ENCODE results near the gene PRKG1.

DNA sequence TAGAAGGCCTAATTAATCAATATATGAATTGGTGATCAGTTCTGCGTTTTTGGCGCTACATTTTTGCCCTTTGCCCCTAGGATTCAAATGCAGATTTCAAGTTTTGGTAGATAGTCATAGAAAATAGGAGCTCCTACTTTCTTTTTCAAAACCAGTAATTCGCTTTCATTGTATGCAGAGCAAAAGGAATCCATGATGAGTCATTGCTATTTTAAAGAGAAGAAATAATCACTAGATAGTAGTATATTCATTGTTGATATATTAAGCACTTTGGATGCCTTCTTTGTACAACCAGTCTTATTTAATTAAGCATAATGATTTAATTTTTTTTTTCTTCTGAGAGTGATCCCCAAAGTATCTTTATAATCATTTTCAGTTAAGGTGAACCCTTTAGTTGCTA lies 574.8 kb downstream of the PRKG1 start:
- TF ChIP-seq POLR2AphosphoS5 (IDR thresholded peaks at IDR 0.05; ENCODE audit: low read depth, low read length) (no peak), TAF1 (IDR thresholded peaks at IDR 0.05; ENCODE audit: borderline replicate concordance, insufficient read depth, low read length) (no peak), FOXP2 (optimal IDR thresholded peaks at IDR 0.05; ENCODE audit: borderline replicate concordance, extremely low read depth, extremely low read length, insufficient read depth) (no peak)
- TF ChIP-seq, protein P1, sequence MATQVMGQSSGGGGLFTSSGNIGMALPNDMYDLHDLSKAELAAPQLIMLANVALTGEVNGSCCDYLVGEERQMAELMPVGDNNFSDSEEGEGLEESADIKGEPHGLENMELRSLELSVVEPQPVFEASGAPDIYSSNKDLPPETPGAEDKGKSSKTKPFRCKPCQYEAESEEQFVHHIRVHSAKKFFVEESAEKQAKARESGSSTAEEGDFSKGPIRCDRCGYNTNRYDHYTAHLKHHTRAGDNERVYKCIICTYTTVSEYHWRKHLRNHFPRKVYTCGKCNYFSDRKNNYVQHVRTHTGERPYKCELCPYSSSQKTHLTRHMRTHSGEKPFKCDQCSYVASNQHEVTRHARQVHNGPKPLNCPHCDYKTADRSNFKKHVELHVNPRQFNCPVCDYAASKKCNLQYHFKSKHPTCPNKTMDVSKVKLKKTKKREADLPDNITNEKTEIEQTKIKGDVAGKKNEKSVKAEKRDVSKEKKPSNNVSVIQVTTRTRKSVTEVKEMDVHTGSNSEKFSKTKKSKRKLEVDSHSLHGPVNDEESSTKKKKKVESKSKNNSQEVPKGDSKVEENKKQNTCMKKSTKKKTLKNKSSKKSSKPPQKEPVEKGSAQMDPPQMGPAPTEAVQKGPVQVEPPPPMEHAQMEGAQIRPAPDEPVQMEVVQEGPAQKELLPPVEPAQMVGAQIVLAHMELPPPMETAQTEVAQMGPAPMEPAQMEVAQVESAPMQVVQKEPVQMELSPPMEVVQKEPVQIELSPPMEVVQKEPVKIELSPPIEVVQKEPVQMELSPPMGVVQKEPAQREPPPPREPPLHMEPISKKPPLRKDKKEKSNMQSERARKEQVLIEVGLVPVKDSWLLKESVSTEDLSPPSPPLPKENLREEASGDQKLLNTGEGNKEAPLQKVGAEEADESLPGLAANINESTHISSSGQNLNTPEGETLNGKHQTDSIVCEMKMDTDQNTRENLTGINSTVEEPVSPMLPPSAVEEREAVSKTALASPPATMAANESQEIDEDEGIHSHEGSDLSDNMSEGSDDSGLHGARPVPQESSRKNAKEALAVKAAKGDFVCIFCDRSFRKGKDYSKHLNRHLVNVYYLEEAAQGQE (IDR thresholded peaks at IDR 0.05; ENCODE audit: insufficient read depth in 1 of 2, low read depth in 2 of 2, low read length in 2 of 2), result no peak
